Dendritic cell treated with granulocyte-macrophage colony-stimulating factor and Interleukin-4, amounts not matched to agents 40 ng/mL and 50 ng/mL, for 4 days (primary cell): ENCODE data around the gene ZNF839.
A peak's percentile ranks its signal among the peaks of the same experiment; 100 is the strongest.

ENCODE experiments used
- H3K27ac Mint-ChIP-seq: one replicate; pipeline ENCODE4 v1.8.0; 2022; ENCODE audit warnings: mild to moderate bottlenecking, mixed read lengths
- H3K27me3 Mint-ChIP-seq: one replicate; pipeline ENCODE4 v1.8.0; 2022; ENCODE audit warnings: mild to moderate bottlenecking, mixed read lengths
- H3K36me3 Mint-ChIP-seq: one replicate; pipeline ENCODE4 v1.8.0; 2022; ENCODE audit warnings: low read depth, mixed read lengths
- H3K4me1 Mint-ChIP-seq: one replicate; pipeline ENCODE4 v1.8.0; 2022; ENCODE audit warnings: low read depth, mixed read lengths
- H3K4me3 Mint-ChIP-seq: one replicate; pipeline ENCODE4 v1.8.0; 2022; ENCODE audit warnings: mild to moderate bottlenecking, moderate library complexity, mixed read lengths
- H3K9me3 Mint-ChIP-seq: one replicate; pipeline ENCODE4 v1.8.0; 2022; ENCODE audit warnings: mixed read lengths
- intact Hi-C: fragments of 100-400 bp; cut with micrococcal nuclease; formaldehyde crosslinking; loops from one replicate; pipeline ENCODE4 v1.15.0; 2022

The ZNF839 gene

DNA sequence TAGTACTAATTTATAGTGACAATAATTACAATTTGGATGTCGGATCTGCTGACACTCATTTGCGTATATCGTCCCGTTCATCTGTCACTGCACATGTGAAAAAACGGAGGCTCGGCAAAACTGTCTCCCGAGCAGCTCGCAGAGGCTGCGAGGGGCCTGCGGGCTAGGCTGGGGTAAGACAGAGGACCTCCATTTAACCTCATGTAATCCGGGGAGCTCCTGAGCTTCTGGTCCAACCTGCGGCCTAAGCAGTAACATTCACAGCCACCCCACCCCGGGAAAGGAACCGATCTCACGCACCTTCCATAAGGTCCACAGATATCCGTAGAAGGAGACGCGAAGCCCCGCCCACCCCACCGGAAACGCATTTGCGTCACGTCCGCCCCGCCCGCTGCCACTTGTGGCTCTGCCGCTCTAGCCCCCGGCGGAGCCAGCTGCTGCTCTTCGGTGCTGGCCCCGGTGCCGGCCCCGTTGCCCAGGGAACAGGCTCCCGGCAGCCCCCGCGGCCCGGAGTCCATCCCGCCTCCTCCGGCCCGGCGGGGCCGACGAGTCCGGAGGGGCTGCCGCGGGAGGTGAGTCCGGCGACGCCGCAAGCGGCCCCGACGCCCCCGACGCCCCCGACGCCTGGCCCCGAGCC is 43.1 kb downstream of the ZNF839 start, which contains the start of the genes CINP and TECPR2:
CINP (minus strand) TSS at position 346 of the 637 bp plus-strand sequence; CDS start at position 307, 39 bp downstream.
TECPR2 (plus strand) TSS at position 397 of the 637 bp plus-strand sequence. CDS start 13,781 bp downstream, outside the sequence.
- Mint-ChIP-seq H3K4me3 (peak within 1 kb of the TSS; percentile 90), H3K27ac (no peak within 1 kb of the TSS), H3K9me3 (no peaks in the 10 kb centered on the region), H3K36me3 (peaks cover 35% of the 10 kb centered on the region), H3K27me3 (no peaks in the 10 kb centered on the region), H3K4me1 (peaks cover 18% of the 10 kb centered on the region)
- intact Hi-C loops = no loop called here

- peaks cover 28% of the 10 kb centered on the region for H3K36me3 Mint-ChIP-seq
- H3K4me3 Mint-ChIP-seq = peak overlapping the region; percentile 90
- intact Hi-C loops = no loop called here
- H3K4me1 Mint-ChIP-seq = peaks cover 19% of the 10 kb centered on the region
- no peak overlapping the region for H3K27ac Mint-ChIP-seq
- H3K9me3 Mint-ChIP-seq = no peaks in the 10 kb centered on the region
- no peaks in the 10 kb centered on the region for H3K27me3 Mint-ChIP-seq
These were observed 43.8 kb downstream of the ZNF839 start for GRCh38 chr14:102363182-102363943.

- no peaks in the 10 kb centered on the region for H3K9me3 Mint-ChIP-seq
- peaks cover 27% of the 10 kb centered on the region for H3K4me1 Mint-ChIP-seq
- H3K4me3 Mint-ChIP-seq = peak overlapping the region; percentile 66
- no peaks in the 10 kb centered on the region for H3K36me3 Mint-ChIP-seq
- peak overlapping the region; percentile 85 for H3K27ac Mint-ChIP-seq
- H3K27me3 Mint-ChIP-seq = no peaks in the 10 kb centered on the region
- intact Hi-C loops = no loop called here
These were observed 50.8 kb downstream of the ZNF839 start for GRCh38 chr14:102370305-102370809.

DNA sequence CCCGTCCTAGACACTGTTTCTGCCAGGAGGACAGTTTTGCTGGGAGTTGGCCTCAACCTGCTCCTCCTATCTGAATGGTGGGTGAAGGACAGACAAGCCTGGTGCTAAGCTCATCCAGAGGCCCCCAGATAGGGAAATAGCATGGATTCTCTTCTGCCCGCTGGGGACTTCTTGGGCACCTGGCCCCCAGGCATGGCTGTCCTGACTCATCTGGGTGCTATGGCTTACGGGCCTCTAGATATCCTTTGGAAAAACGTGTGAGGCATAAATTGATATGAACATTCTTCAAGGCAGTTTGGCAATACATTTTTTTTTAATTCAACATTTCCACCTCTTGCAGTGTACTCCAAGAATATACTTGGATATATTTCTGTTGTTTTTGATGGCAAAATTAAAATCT is 51.8 kb downstream of the ZNF839 start:
- Mint-ChIP-seq H3K4me1 (peaks cover 28% of the 10 kb centered on the region), H3K9me3 (no peaks in the 10 kb centered on the region), H3K4me3 (no peak overlapping the region), H3K27ac (peak overlapping the region; percentile 85), H3K36me3 (peaks cover 2% of the 10 kb centered on the region), H3K27me3 (no peaks in the 10 kb centered on the region)
- intact Hi-C loops = no loop called here

DNA sequence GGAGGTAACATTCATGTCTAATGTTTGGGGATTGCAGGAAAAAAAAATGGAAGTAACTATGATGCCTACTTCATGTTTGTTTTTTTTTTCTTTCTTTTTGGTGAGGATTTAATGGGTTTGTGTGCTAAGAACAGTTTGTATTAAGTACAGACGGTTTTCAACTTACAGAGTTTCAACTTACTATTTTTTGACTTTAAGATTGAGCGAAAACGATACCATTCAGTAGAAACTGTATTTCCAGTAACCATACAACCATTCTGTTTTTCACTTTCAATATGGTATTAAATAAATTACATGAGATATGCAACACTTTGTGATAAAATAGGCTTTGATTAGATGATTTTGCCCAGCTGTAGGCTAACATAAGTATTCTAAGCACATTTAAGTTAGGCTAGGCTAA is 53.6 kb downstream of the ZNF839 start:
- no peaks in the 10 kb centered on the region for H3K27me3 Mint-ChIP-seq
- no peak overlapping the region for H3K4me3 Mint-ChIP-seq
- no peak overlapping the region for H3K27ac Mint-ChIP-seq
- no peaks in the 10 kb centered on the region for H3K9me3 Mint-ChIP-seq
- H3K4me1 Mint-ChIP-seq = peaks cover 28% of the 10 kb centered on the region
- intact Hi-C loops = no loop called here
- peaks cover 19% of the 10 kb centered on the region for H3K36me3 Mint-ChIP-seq

DNA sequence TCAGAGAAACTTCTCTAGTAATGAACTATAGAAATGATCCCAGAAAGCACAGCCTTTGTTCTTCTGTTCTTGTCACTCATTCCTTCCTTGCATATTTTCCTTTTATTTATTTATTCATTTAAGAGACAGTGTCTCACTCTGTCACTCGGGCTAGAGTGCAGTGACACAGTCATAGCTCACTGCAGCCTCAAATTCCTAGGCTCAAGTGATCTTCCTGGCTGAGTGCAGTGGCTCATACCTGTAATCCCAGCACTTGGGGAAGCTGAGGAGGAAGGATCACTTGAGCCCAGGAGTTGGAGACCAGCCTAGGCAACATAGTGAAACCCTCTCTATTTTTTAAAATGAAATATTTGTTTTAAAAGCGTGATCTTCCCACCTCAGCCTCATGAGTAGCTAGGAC is 54.7 kb downstream of the ZNF839 start:
- Mint-ChIP-seq H3K4me1 (peaks cover 22% of the 10 kb centered on the region), H3K27me3 (no peaks in the 10 kb centered on the region), H3K36me3 (peaks cover 31% of the 10 kb centered on the region), H3K4me3 (no peak overlapping the region), H3K27ac (no peak overlapping the region), H3K9me3 (no peaks in the 10 kb centered on the region)
- intact Hi-C loops = no loop called here

DNA sequence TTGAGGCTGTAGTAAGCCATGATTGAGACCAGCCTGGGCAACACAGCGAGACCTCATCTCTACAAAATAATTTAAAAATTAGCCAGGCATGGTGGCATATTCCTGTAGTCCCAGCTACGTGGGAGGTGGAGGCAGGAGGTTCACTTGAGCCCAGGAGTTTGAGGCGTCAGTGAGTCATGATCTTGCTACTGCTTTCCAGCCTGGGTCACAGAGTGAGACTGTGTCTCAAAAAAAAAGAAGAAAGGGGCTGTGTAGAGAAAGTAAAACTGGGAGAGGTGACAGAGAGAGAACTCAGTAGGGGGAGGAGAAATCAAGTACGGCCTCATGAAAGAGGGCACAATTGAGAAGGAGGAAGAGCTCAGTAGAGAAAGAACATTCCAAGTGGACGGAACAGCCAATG is 55.6 kb downstream of the ZNF839 start:
- Mint-ChIP-seq H3K36me3 (peaks cover 39% of the 10 kb centered on the region), H3K4me1 (peaks cover 19% of the 10 kb centered on the region), H3K4me3 (no peak overlapping the region), H3K27ac (no peak overlapping the region), H3K9me3 (no peaks in the 10 kb centered on the region), H3K27me3 (no peaks in the 10 kb centered on the region)
- intact Hi-C loops = no loop called here

- Mint-ChIP-seq H3K4me3 (no peak overlapping the region), H3K4me1 (peaks cover 5% of the 10 kb centered on the region), H3K9me3 (no peaks in the 10 kb centered on the region), H3K36me3 (peaks cover 60% of the 10 kb centered on the region), H3K27ac (no peak overlapping the region), H3K27me3 (no peaks in the 10 kb centered on the region)
- intact Hi-C loops = no loop called here
These were observed 58.1 kb downstream of the ZNF839 start for GRCh38 chr14:102377696-102378095.

DNA sequence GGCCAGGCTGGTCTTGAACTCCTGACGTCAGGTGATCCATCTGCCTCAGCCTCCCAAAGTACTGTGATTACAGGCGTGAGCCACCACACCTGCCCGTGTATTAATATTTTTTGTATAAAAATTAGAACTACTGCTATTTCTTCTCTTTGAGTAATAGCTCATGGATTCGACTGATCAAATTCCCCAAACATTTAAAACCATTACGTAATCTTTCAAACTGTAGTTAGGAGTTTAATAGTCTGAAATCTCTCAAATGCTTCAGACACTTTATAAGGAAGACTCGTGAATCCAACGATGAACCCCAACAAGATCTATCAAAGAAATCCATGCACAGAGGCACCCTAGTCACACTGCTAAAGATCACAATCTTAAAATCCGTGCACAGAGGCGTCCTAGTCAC is 59.3 kb downstream of the ZNF839 start:
- no peaks in the 10 kb centered on the region for H3K27me3 Mint-ChIP-seq
- H3K9me3 Mint-ChIP-seq = no peaks in the 10 kb centered on the region
- H3K4me3 Mint-ChIP-seq = no peak overlapping the region
- peaks cover 60% of the 10 kb centered on the region for H3K36me3 Mint-ChIP-seq
- peaks cover 5% of the 10 kb centered on the region for H3K4me1 Mint-ChIP-seq
- no peak overlapping the region for H3K27ac Mint-ChIP-seq
- intact Hi-C loops = no loop called here

DNA sequence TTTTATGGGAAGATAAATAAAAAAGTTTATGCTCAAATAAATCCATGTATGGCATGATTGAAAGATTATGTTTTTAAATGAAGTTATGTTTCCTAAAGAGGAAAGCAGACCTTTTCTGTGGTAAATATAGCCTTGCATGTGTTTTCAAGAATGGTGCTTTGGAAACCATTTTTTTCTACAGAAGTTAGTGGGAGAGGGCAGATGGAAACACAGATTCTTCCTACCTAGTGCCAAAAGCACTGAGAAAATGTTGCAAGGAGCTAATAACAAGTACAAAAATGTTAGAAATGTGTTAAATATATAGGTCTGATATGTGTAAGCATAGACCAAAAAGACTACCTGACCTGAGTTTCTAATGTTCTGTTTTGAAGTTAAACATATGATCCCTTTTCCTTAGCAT is 67.5 kb downstream of the ZNF839 start:
- intact Hi-C loops = no loop called here
- Mint-ChIP-seq H3K4me1 (peaks cover 15% of the 10 kb centered on the region), H3K27me3 (no peaks in the 10 kb centered on the region), H3K27ac (no peak overlapping the region), H3K36me3 (peaks cover 17% of the 10 kb centered on the region), H3K9me3 (no peaks in the 10 kb centered on the region), H3K4me3 (no peak overlapping the region)

GRCh38 chr14:102389246-102389645 is 69.7 kb downstream of the ZNF839 start:
- Mint-ChIP-seq H3K4me1 (peaks cover 18% of the 10 kb centered on the region), H3K27ac (no peak overlapping the region), H3K36me3 (peaks cover 31% of the 10 kb centered on the region), H3K27me3 (no peaks in the 10 kb centered on the region), H3K9me3 (no peaks in the 10 kb centered on the region), H3K4me3 (peak overlapping the region; percentile 17)
- intact Hi-C loops = no loop called here

DNA sequence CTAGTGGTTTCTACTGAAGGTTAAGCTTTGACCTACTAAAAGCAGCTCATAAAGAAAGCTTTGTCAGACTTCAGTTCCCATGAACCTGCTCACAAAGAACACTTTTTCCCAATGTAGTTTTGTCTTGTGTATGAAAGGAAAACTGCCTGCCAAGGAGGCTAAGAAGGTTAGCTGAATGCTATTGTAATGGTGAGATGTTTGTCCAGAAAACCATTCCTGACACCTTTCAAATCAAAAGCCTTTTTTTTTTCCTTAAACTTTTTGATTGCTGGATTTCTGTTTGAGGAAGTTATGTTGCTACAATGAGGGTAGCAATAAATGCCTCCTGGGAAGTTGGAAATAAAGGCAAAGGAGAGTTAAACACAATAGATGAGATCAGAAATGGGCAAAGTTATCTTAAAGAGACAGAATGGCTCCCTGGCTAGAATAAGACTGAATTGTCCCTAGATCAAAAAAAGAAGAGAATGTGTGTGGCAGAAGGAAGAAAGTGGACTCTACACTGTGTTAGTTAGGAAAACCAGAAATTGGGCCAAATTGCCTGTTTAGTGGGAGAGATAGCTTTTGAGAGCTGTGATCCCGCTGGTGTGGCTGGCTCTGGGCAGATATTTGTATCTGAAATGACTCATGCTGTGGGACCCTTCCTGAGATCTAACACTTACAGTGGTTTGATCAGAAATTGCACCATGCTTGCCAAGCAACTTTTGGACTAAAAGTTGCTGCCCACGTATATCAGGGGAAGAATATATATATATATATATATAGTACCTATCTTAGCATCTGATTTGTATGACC is 70.7 kb downstream of the ZNF839 start:
- intact Hi-C loops = no loop called here
- Mint-ChIP-seq H3K4me3 (no peak overlapping the region), H3K27ac (peak overlapping the region; percentile 5)

More for the DNA sequence above, 70.7 kb downstream of the ZNF839 start:
- Mint-ChIP-seq H3K36me3 (peaks cover 27% of the 10 kb centered on the region), H3K9me3 (no peaks in the 10 kb centered on the region), H3K27me3 (no peaks in the 10 kb centered on the region), H3K4me1 (peaks cover 26% of the 10 kb centered on the region)
